Neuronal stem cell (in vitro differentiated cells): ENCODE data around the gene IQGAP1.
"Not testable (repeated sequence)": the region's sequence is repeated elsewhere in the genome, so short reads cannot be mapped to it uniquely, and the experiment has no call there.

Experiments
- DNase-seq: peaks from one replicate; pipeline ENCODE4 v3.0.0-alpha.2; 2013; ENCODE audit warnings: low spot score
- H2AFZ ChIP-seq: one replicate; pipeline ENCODE4 v1.6.1; 2013; ENCODE audit warnings: mild to moderate bottlenecking, low read length, inconsistent platforms
- H2AK5ac ChIP-seq: 2 replicates; pipeline ENCODE4 v1.6.1; 2013; ENCODE audit warnings: low read depth, mild to moderate bottlenecking, inconsistent platforms, low read length, moderate library complexity, mixed read lengths
- H2BK120ac ChIP-seq: 2 replicates; pipeline ENCODE4 v1.6.1; 2013; ENCODE audit warnings: low read depth, mild to moderate bottlenecking, inconsistent platforms, low read length, moderate library complexity, mixed read lengths
- H2BK12ac ChIP-seq: one replicate; pipeline ENCODE4 v1.6.1; 2013; ENCODE audit warnings: low read length, inconsistent platforms
- H2BK15ac ChIP-seq: 2 replicates; pipeline ENCODE4 v1.6.1; 2013; ENCODE audit warnings: mild to moderate bottlenecking, low read length, inconsistent platforms, mixed read lengths
- H2BK5ac ChIP-seq: one replicate; pipeline ENCODE4 v1.6.1; 2013; ENCODE audit warnings: inconsistent platforms, mild to moderate bottlenecking, low read length, moderate library complexity
- H3K14ac ChIP-seq: one replicate; pipeline ENCODE4 v1.6.1; 2013; ENCODE audit warnings: low read length, inconsistent platforms
- H3K18ac ChIP-seq: 2 replicates; pipeline ENCODE4 v1.6.1; 2013; ENCODE audit warnings: low read length, inconsistent platforms
- H3K23ac ChIP-seq: 2 replicates; pipeline ENCODE4 v1.6.1; 2013; ENCODE audit warnings: low read depth, mild to moderate bottlenecking, mixed read lengths, low read length, inconsistent platforms; ENCODE audit not compliant: poor library complexity
- H3K27ac ChIP-seq: replicated peaks from 3 replicates; pipeline ENCODE4 v1.5.1; 2013; ENCODE audit warnings: low read length, inconsistent platforms
- H3K27me3 ChIP-seq, 3 experiments: 2 replicates each; pipeline ENCODE4 v1.6.1; 2013; ENCODE audit warnings: low read length in 3 of 3, mild to moderate bottlenecking in 2 of 3, inconsistent platforms in 1 of 3, low read depth in 1 of 3, mixed read lengths in 1 of 3, moderate library complexity in 1 of 3; ENCODE audit not compliant: control insufficient read depth in 3 of 3, insufficient read depth in 3 of 3
- H3K36me3 ChIP-seq, 2 donors: replicated peaks in 1 of 2; 2 replicates each; pipeline ENCODE4 v1.6.1; 2013; ENCODE audit warnings: low read length in 2 of 2; ENCODE audit not compliant: control insufficient read depth in 2 of 2, insufficient read depth in 2 of 2
- H3K4ac ChIP-seq: 2 replicates; pipeline ENCODE4 v1.6.1; 2013; ENCODE audit warnings: inconsistent platforms, mild to moderate bottlenecking, low read length, moderate library complexity
- H3K4me1 ChIP-seq, 2 donors: 1 replicate in 1 of 2; 2 replicates in 1 of 2; pipeline ENCODE4 v1.6.1; 2013; ENCODE audit warnings: low read length in 2 of 2, low read depth in 1 of 2; ENCODE audit not compliant: control insufficient read depth in 2 of 2, insufficient read depth in 1 of 2
- H3K4me2 ChIP-seq: one replicate; pipeline ENCODE4 v1.6.1; 2013; ENCODE audit warnings: mild to moderate bottlenecking, low read length, inconsistent platforms; ENCODE audit not compliant: insufficient read depth, poor library complexity, severe bottlenecking
- H3K4me3 ChIP-seq, 2 donors: 2 replicates each; pipeline ENCODE4 v1.5.1; 2013; ENCODE audit warnings: low read length in 2 of 2, mild to moderate bottlenecking in 2 of 2, inconsistent platforms in 1 of 2, moderate library complexity in 1 of 2
- H3K79me1 ChIP-seq: one replicate; pipeline ENCODE4 v1.6.1; 2013; ENCODE audit warnings: low read depth, mild to moderate bottlenecking, inconsistent platforms, low read length, moderate library complexity
- H3K9ac ChIP-seq: one replicate; pipeline ENCODE4 v1.6.1; 2013; ENCODE audit warnings: mild to moderate bottlenecking, low read depth, low read length, inconsistent platforms; ENCODE audit not compliant: poor library complexity
- H3K9me3 ChIP-seq, 2 donors: replicated peaks in 1 of 2; 2 replicates each; pipeline versions ENCODE3 to v1.6.1; 2013; ENCODE audit warnings: low read length in 2 of 2, mild to moderate bottlenecking in 2 of 2, inconsistent platforms in 1 of 2, low read depth in 1 of 2, mixed read lengths in 1 of 2, moderate library complexity in 1 of 2; ENCODE audit not compliant: control insufficient read depth in 2 of 2, insufficient read depth in 1 of 2
- H4K8ac ChIP-seq: one replicate; pipeline ENCODE4 v1.6.1; 2013; ENCODE audit warnings: low read depth, mild to moderate bottlenecking, inconsistent platforms, low read length, moderate library complexity
- H4K91ac ChIP-seq: one replicate; pipeline ENCODE4 v1.6.1; 2013; ENCODE audit warnings: low read length, low read depth, mild to moderate bottlenecking, inconsistent platforms; ENCODE audit not compliant: poor library complexity
- WGBS, 2 donors: extraction: QIAGEN DNeasy Blood & Tissue Kit; methylation state at CpG; one replicate each; pipeline ENCODE4 v1.1.7; 2013; ENCODE audit warnings: missing lambda C conversion rate in 2 of 2, mixed read lengths in 1 of 2; ENCODE audit not compliant: insufficient read length in 2 of 2, insufficient replicate concordance in 1 of 2; ENCODE audit errors: extremely low coverage in 2 of 2; 5-methylcytosine and 5-hydroxymethylcytosine counted together

IQGAP1 gene

DNA sequence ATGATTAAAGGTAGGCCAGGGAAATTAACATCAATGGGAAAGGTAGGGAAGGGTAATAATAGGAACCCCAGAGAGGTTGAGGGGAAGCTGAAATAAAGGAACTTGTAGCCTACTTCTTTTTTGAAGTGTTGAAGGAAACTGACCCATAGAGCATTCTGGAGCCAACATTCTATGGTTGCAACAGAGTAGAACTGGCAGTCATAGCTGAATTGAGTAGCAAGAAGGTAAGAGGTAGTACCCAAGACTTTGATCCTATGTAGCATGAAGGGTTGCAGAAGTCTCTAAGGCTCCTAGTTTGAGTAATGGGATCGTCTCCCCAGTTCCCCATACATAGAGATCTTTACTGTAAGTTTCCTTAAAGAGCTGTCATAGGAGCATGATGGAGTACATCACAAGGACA, 43.4 kb upstream of the IQGAP1 start:
- Histone ChIP-seq H2AFZ (no peak overlapping the region), H3K9me3 (no peaks in the 10 kb centered on the region), H3K27me3 (no peaks in the 10 kb centered on the region), H4K91ac (no peak overlapping the region), H3K79me1 (no peaks in the 10 kb centered on the region), H3K4ac (no peak overlapping the region), H2AK5ac (no peak overlapping the region), H2BK120ac (no peak overlapping the region), H2BK15ac (no peak overlapping the region), H3K9ac (no peak overlapping the region), H3K36me3 (no peaks in the 10 kb centered on the region), H3K18ac (no peak overlapping the region), H3K14ac (no peak overlapping the region), H3K4me3 (no peak overlapping the region), H3K4me2 (no peak overlapping the region), H2BK12ac (no peak overlapping the region), H3K4me1 (no peaks in the 10 kb centered on the region), H4K8ac (no peak overlapping the region), H3K23ac (no peak overlapping the region), H2BK5ac (no peak overlapping the region), H3K27ac (no peak overlapping the region)
- no peak for DNase-seq
- no CpG with 5 or more reads among the region's 1 CpG for WGBS, 2 donors

DNA sequence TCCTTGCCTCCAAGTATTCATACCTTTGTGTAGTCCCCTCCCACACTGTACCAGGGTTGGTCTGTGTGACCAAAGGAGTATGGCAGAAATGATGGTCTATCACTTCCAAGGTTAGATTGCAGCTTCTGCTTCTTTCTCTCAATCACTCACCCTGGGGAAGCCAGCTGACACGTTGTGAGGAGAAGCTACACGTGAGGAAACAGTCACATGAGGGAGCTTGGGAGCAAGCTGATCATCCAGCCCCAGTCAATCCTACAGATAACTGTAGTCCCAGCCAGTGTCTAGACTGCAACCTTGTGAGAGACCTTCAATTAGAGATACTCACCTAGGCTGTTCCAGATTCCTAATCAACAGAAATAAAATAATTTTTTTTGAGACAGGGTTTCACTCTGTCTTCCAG, 42.2 kb upstream of the IQGAP1 start:
- no peak overlapping the region for H2BK15ac ChIP-seq
- H2AK5ac ChIP-seq: no peak overlapping the region
- no peak overlapping the region for H4K8ac ChIP-seq
- H2AFZ ChIP-seq: no peak overlapping the region
- H3K23ac ChIP-seq: no peak overlapping the region
- no peak overlapping the region for H3K9ac ChIP-seq
- H4K91ac ChIP-seq: no peak overlapping the region
- H3K4me1 ChIP-seq: no peaks in the 10 kb centered on the region
- no CpG with 5 or more reads among the region's 2 CpGs for WGBS, 2 donors
- no peak for DNase-seq
- H3K14ac ChIP-seq: no peak overlapping the region
- H3K4ac ChIP-seq: no peak overlapping the region
- H3K18ac ChIP-seq: no peak overlapping the region
- no peak overlapping the region for H3K4me2 ChIP-seq
- no peak overlapping the region for H2BK120ac ChIP-seq
- H2BK5ac ChIP-seq: no peak overlapping the region
- H3K36me3 ChIP-seq: no peaks in the 10 kb centered on the region
- no peak overlapping the region for H3K27ac ChIP-seq
- no peaks in the 10 kb centered on the region for H3K79me1 ChIP-seq
- H2BK12ac ChIP-seq: no peak overlapping the region
- H3K27me3 ChIP-seq: no peaks in the 10 kb centered on the region
- no peak overlapping the region for H3K4me3 ChIP-seq
- H3K9me3 ChIP-seq: no peaks in the 10 kb centered on the region

DNA sequence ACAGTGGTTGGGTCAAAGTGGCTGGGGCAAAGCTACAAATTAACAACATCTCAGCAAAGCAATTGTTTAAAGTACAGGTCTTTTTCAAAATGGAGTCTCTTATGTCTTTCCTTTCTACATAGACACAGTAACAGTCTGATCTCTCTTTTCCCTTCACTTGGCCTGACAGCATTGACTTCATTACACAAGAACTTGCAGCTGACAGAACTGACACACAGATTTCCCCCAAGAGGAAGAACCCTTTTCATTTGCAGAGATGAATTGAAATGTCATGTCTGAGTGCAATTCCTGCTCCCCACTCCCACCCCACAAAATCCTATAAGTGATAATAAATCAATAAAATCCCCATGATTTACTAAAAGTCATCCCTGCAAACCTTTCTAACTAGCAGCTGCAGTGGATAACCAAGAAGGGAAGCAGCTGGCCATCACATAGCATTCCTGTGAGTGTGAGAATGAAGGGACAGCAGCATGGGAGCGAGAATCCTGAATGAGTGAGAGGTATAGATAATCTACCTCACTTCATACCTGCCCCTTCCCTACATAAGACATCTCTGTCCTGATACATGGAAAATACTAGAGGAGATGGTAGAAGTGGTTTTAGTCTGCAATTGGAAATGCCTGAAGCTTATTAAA, 40.5 kb upstream of the IQGAP1 start:
- no CpG with 5 or more reads among the region's 1 CpG for WGBS, 2 donors
- H2BK5ac ChIP-seq, H3K27ac ChIP-seq: not testable (repeated sequence)

DNA sequence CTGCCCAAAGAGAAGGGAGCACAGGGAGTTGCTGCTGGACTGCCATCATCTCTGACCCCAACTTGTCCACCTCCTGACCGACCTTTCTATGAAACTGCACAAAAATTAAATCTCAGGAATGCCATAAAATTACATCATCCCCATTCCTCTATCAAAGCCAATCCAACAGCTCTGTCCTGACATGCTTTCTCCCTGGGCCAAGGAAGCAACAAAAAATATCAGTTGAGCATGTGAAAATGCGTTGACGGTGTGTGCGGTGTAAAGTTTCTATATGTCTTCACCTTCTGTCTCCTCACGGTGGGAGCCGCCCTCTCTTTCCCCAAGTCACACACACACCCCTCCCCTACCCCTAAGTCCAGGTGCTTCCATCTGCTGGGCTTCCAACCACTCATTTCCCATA, 39.6 kb upstream of the IQGAP1 start:
- WGBS, 2 donors: no CpG with 5 or more reads among the region's 6 CpGs
- H3K27ac ChIP-seq: no peak overlapping the region
- H2BK12ac ChIP-seq: no peak overlapping the region
- no peak overlapping the region for H3K14ac ChIP-seq
- H3K4me2 ChIP-seq: no peak overlapping the region
- H4K91ac ChIP-seq: no peak overlapping the region
- H3K4me3 ChIP-seq: no peak overlapping the region
- DNase-seq: no peak
- no peak overlapping the region for H4K8ac ChIP-seq
- no peak overlapping the region for H3K9ac ChIP-seq
- H2BK120ac ChIP-seq: no peak overlapping the region
- no peak overlapping the region for H2BK15ac ChIP-seq
- no peaks in the 10 kb centered on the region for H3K36me3 ChIP-seq
- H3K4me1 ChIP-seq: peaks cover 0 to 3% of the 10 kb centered on the region in 2 donors
- H2AFZ ChIP-seq: no peak overlapping the region
- no peaks in the 10 kb centered on the region for H3K27me3 ChIP-seq
- no peaks in the 10 kb centered on the region for H3K9me3 ChIP-seq
- H3K23ac ChIP-seq: no peak overlapping the region
- no peak overlapping the region for H2BK5ac ChIP-seq
- H3K79me1 ChIP-seq: no peaks in the 10 kb centered on the region
- no peak overlapping the region for H3K4ac ChIP-seq
- H2AK5ac ChIP-seq: no peak overlapping the region
- no peak overlapping the region for H3K18ac ChIP-seq

More for the DNA sequence above, 40.5 kb upstream of the IQGAP1 start:
- H3K79me1 ChIP-seq, H2BK15ac ChIP-seq, H2AK5ac ChIP-seq, H3K36me3 ChIP-seq, H4K8ac ChIP-seq, H3K18ac ChIP-seq, H2BK12ac ChIP-seq, H3K4ac ChIP-seq, H3K4me1 ChIP-seq, H3K27me3 ChIP-seq, H4K91ac ChIP-seq, H3K9me3 ChIP-seq, H2BK120ac ChIP-seq, H3K9ac ChIP-seq, H3K23ac ChIP-seq, DNase-seq, H3K4me2 ChIP-seq, H2AFZ ChIP-seq, H3K4me3 ChIP-seq, H3K14ac ChIP-seq: not testable (repeated sequence)
